Measurements from ENCODE around the gene KCNC1. TPM values are rescaled to one million over a fixed set of nuclear protein-coding genes. Genes with fewer than 3 reads are reported as not detected.

Gene KCNC1
- polyA plus RNA-seq, 1 experiment, result not detected

DNA sequence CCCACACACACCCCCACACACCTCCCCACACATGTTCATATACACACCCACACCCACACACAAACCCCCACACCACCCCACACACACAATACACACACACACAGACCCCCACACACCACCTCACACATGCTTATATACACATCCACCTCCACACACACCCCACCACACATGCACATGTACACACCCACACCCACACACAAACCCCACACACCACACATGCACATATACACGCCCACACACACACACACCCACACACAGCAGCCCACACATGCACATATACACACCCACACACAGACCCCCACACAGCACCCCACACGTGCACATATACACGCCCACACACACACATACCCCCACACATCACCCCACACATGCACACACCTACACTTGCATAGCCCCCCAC lies 29.1 kb downstream of the KCNC1 start:
- TF ChIP-seq, protein P1, sequence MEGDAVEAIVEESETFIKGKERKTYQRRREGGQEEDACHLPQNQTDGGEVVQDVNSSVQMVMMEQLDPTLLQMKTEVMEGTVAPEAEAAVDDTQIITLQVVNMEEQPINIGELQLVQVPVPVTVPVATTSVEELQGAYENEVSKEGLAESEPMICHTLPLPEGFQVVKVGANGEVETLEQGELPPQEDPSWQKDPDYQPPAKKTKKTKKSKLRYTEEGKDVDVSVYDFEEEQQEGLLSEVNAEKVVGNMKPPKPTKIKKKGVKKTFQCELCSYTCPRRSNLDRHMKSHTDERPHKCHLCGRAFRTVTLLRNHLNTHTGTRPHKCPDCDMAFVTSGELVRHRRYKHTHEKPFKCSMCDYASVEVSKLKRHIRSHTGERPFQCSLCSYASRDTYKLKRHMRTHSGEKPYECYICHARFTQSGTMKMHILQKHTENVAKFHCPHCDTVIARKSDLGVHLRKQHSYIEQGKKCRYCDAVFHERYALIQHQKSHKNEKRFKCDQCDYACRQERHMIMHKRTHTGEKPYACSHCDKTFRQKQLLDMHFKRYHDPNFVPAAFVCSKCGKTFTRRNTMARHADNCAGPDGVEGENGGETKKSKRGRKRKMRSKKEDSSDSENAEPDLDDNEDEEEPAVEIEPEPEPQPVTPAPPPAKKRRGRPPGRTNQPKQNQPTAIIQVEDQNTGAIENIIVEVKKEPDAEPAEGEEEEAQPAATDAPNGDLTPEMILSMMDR (IDR thresholded peaks at IDR 0.05; ENCODE audit: low read depth, low read length), result no peak
- Histone ChIP-seq H3K27me3 (ENCODE audit: control insufficient read depth, insufficient read depth, low read length) (peaks cover 2% of the 10 kb centered on the region), H3K9me3 (ENCODE audit: control insufficient read depth, insufficient read depth, low read length) (no peaks in the 10 kb centered on the region; the same call in 1 of the 2 replicates), H3K27ac (ENCODE audit: low read depth, low read length) (no peak overlapping the region), H3K4me3 (ENCODE audit: low read depth, low read length) (no peak overlapping the region)
- POLR2A ChIA-PET, result no interaction called here
- DNase-seq (ENCODE audit: low read depth, low spot score), result no peak
- CTCF ChIA-PET, result no interaction called here

DNA sequence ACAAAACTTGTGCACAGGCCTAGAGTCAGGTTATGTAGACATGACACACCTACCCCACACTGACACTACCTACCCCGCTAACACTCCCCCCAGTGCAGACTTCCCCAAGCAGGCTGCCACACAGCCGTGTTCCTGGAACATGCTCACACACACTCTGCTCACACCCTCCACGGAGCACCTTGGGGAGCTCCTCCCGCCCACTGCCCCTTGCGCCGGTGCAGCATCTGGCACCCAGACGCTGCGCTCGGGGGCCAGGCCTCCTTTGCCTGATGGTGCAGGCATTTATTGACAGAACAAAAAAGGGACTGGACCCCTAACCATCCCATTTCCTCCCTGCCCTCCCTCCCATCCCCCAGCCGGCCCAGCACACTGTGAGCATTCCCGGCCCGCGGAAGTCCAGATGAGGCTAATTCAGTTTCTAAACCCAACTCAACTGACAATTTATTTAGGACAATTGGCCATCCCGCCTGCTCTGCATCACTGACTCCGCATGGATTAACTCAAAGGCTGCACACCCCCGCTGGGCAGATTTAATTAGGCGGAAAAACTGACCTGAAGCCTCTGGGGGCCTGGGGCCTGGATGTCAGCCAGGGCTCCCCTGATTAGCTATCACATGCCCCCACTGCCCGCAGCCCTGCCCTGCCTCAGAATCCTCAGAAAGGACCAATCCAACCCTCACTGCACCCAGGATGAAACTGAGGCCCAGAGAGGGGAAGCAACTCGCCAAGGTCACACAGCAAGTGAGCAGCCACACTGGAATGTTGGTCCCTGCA lies 30.1 kb downstream of the KCNC1 start:
- ChIA-PET POLR2A (no interaction called here), CTCF (interaction anchor here (1.1 kb wide), 1 partner anchor 217 kb away, joined by 3 read pairs; no protein-coding TSS in a partner anchor)
- H3K4me3 ChIP-seq (ENCODE audit: low read depth, low read length), result no peak overlapping the region

DNA sequence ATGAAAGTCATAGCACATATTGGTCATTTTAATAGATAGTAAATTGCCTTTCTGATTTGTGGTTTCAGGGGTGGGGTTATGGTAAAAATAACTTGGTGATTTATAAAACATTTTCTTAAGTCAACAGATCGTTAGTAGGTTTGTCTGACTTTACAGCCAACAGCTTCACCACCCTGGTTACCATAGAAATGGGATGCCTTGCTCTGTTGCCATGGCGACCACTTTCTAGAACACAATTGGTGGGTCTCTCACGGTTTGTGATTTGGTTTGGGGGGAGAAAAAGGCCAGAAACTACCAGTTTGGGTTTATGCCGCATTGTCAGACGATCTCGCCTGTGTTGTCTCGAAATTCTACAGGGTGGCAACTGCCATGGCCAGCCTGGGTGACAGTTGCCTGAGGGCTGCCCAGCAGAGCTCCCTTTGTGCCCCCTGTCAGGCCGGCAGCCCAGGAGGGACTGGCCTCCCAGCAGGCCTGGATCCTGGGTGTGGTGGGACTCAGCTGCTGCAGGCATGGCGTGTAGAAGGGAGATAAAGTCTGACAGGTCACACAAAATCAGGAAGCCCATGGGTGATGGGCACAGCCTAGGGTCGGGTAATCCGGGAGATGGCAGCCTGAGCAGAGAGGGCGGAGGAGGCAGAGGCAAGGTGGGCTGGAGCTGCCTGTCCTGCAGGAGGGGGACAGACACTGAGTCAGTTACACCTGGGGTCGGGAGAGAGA lies 30.9 kb downstream of the KCNC1 start:
- POLR2A ChIA-PET, result no interaction called here
- Histone ChIP-seq H3K27me3 (ENCODE audit: control insufficient read depth, insufficient read depth, low read length) (peaks cover 2% of the 10 kb centered on the region), H3K9me3 (ENCODE audit: control insufficient read depth, insufficient read depth, low read length) (no peaks in the 10 kb centered on the region; the same call in 1 of the 2 replicates), H3K4me3 (ENCODE audit: low read depth, low read length) (no peak overlapping the region), H3K27ac (ENCODE audit: low read depth, low read length) (no peak overlapping the region)
- TF ChIP-seq, protein P1 (IDR thresholded peaks at IDR 0.05; ENCODE audit: low read depth, low read length), result no peak
- DNase-seq (ENCODE audit: low read depth, low spot score), result no peak
- CTCF ChIA-PET, result interaction anchor here (1.1 to 2.3 kb wide), 2 partner anchors 208 to 216 kb away, joined by 3 to 11 read pairs; no protein-coding TSS in a partner anchor

More for the DNA sequence above, 30.1 kb downstream of the KCNC1 start:
- H3K27me3 ChIP-seq (ENCODE audit: control insufficient read depth, insufficient read depth, low read length), result peaks cover 2% of the 10 kb centered on the region
- TF ChIP-seq, protein P1 (IDR thresholded peaks at IDR 0.05; ENCODE audit: low read depth, low read length), result no peak
- H3K27ac ChIP-seq (ENCODE audit: low read depth, low read length), result no peak overlapping the region
- DNase-seq (ENCODE audit: low read depth, low spot score), result no peak
- H3K9me3 ChIP-seq (ENCODE audit: control insufficient read depth, insufficient read depth, low read length), result no peaks in the 10 kb centered on the region; the same call in 1 of the 2 replicates

DNA sequence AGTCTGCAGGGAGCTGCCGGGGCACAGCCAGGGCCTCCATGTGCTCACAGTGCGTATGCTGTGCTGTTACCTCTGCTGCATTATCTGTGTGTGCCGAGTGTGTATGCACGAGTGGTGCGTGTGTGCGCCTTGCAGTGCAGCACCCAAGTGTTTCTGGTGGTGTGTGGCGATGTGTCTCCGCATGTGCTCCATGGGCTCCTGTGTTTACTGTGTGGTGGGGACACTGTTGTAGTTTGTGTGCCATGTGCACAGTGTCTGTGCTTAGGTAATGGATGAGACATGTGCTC lies 31.4 kb downstream of the KCNC1 start:
- CTCF ChIA-PET, result interaction anchor here (1.8 to 2.3 kb wide), 2 partner anchors 207 to 213 kb away, joined by 9 to 11 read pairs; no protein-coding TSS in a partner anchor
- no peak overlapping the region for H3K27ac ChIP-seq (ENCODE audit: low read depth, low read length)
- H3K27me3 ChIP-seq (ENCODE audit: control insufficient read depth, insufficient read depth, low read length), result no peaks in the 10 kb centered on the region
- TF ChIP-seq, protein P1 (IDR thresholded peaks at IDR 0.05; ENCODE audit: low read depth, low read length), result no peak
- no peak overlapping the region for H3K4me3 ChIP-seq (ENCODE audit: low read depth, low read length)
- no peak for DNase-seq (ENCODE audit: low read depth, low spot score)
- POLR2A ChIA-PET, result no interaction called here
- no peaks in the 10 kb centered on the region; the same call in 1 of the 2 replicates for H3K9me3 ChIP-seq (ENCODE audit: control insufficient read depth, insufficient read depth, low read length)

DNA sequence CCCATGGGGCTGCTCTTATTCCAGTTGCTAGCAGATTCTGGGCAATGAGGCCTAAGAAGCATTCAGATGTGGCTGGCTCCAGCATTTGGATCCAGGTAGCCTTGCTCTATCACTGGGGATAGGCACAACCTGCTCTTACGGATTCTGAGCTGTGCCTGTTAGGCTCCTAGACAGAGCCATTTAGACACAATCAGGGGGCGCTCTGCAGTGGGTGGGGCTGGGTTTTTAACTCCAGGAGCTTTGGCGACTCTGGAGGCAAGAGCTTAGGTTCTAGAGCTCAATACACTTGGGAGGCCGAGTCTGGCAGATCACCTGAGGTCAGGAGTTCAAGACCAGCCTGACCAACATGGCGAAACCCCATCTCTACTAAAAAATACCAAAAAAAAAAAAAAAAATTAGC lies 32.0 kb downstream of the KCNC1 start:
- Histone ChIP-seq H3K27ac (ENCODE audit: low read depth, low read length) (no peak overlapping the region), H3K27me3 (ENCODE audit: control insufficient read depth, insufficient read depth, low read length) (no peaks in the 10 kb centered on the region), H3K9me3 (ENCODE audit: control insufficient read depth, insufficient read depth, low read length) (no peaks in the 10 kb centered on the region; the same call in 1 of the 2 replicates), H3K4me3 (ENCODE audit: low read depth, low read length) (no peak overlapping the region)
- no peak for DNase-seq (ENCODE audit: low read depth, low spot score)
- POLR2A ChIA-PET, result no interaction called here
- CTCF ChIA-PET, result interaction anchor here (0.7 to 2.3 kb wide), 6 partner anchors 36 to 212 kb away, joined by 3 to 11 read pairs (median 8); no protein-coding TSS in a partner anchor
- TF ChIP-seq, protein P1 (IDR thresholded peaks at IDR 0.05; ENCODE audit: low read depth, low read length), result 0 out of 2 replicates have a peak, but pooled peaks have one; percentile 3

All from AG04450 (cell line).